Trophoblast cell (in vitro differentiated cells and primary cell): ENCODE data around the gene GDPD5.

ENCODE experiments used
- DNase-seq, 2 donors: peaks; one replicate each; pipeline ENCODE4 v3.0.0-alpha.2; 2016
- H2AFZ ChIP-seq: 2 replicates; pipeline ENCODE4 v1.6.1; 2013; ENCODE audit warnings: low read length, moderate library complexity, mild to moderate bottlenecking; ENCODE audit not compliant: insufficient read depth, poor library complexity
- H2AK5ac ChIP-seq: 2 replicates; pipeline ENCODE4 v1.6.1; 2013; ENCODE audit warnings: mild to moderate bottlenecking, low read length
- H2BK120ac ChIP-seq: 2 replicates; pipeline ENCODE4 v1.6.1; 2013; ENCODE audit warnings: low read length, mild to moderate bottlenecking, moderate library complexity; ENCODE audit not compliant: insufficient read depth, poor library complexity
- H2BK12ac ChIP-seq: 2 replicates; pipeline ENCODE4 v1.6.1; 2013; ENCODE audit warnings: mild to moderate bottlenecking, low read length, moderate library complexity
- H2BK5ac ChIP-seq: 2 replicates; pipeline ENCODE4 v1.6.1; 2013; ENCODE audit warnings: low read length, low read depth, moderate library complexity, mild to moderate bottlenecking; ENCODE audit not compliant: poor library complexity
- H3K14ac ChIP-seq: 2 replicates; pipeline ENCODE4 v1.6.1; 2013; ENCODE audit warnings: mild to moderate bottlenecking, low read length
- H3K18ac ChIP-seq: 2 replicates; pipeline ENCODE4 v1.6.1; 2013; ENCODE audit warnings: mild to moderate bottlenecking, low read length
- H3K23ac ChIP-seq: 2 replicates; pipeline ENCODE4 v1.6.1; 2013; ENCODE audit warnings: low read length
- H3K27ac ChIP-seq: 2 replicates; pipeline ENCODE4 v1.5.1; 2013; ENCODE audit warnings: low read depth, mild to moderate bottlenecking, inconsistent platforms, low read length, moderate library complexity
- H3K27me3 ChIP-seq: 2 replicates; pipeline ENCODE4 v1.6.1; 2013; ENCODE audit warnings: inconsistent platforms, mild to moderate bottlenecking, low read length, moderate library complexity; ENCODE audit not compliant: insufficient read depth
- H3K36me3 ChIP-seq, 2 experiments: 1 replicate in 1 of 2; 2 replicates in 1 of 2; pipeline ENCODE4 v1.6.1; 2013; ENCODE audit warnings: low read length in 2 of 2, mild to moderate bottlenecking in 2 of 2, moderate library complexity in 1 of 2; ENCODE audit not compliant: insufficient read depth in 2 of 2, control insufficient read depth in 1 of 2
- H3K4ac ChIP-seq: 2 replicates; pipeline ENCODE4 v1.6.1; 2013; ENCODE audit warnings: low read depth, mild to moderate bottlenecking, low read length, moderate library complexity
- H3K4me1 ChIP-seq, 2 experiments: 1 replicate in 1 of 2; 2 replicates in 1 of 2; pipeline ENCODE4 v1.6.1; 2013; ENCODE audit warnings: low read length in 2 of 2, mild to moderate bottlenecking in 2 of 2, moderate library complexity in 1 of 2; ENCODE audit not compliant: insufficient read depth in 2 of 2, control insufficient read depth in 1 of 2
- H3K4me2 ChIP-seq: 2 replicates; pipeline ENCODE4 v1.6.1; 2013; ENCODE audit warnings: inconsistent platforms, mild to moderate bottlenecking, low read length, moderate library complexity
- H3K4me3 ChIP-seq: 2 replicates; pipeline ENCODE4 v1.5.1; 2013; ENCODE audit warnings: mild to moderate bottlenecking, low read depth, low read length, inconsistent platforms
- H3K79me1 ChIP-seq: one replicate; pipeline ENCODE4 v1.6.1; 2013; ENCODE audit warnings: low read length
- H3K79me2 ChIP-seq: 2 replicates; pipeline ENCODE4 v1.6.1; 2013; ENCODE audit warnings: low read length, mild to moderate bottlenecking; ENCODE audit not compliant: control insufficient read depth, insufficient read depth, poor library complexity
- H3K9ac ChIP-seq: 2 replicates; pipeline ENCODE4 v1.6.1; 2013; ENCODE audit warnings: mild to moderate bottlenecking, low read length
- H3K9me3 ChIP-seq: 2 replicates; pipeline ENCODE4 v1.6.1; 2013; ENCODE audit warnings: low read depth, mild to moderate bottlenecking, control low read depth, inconsistent platforms, low read length; ENCODE audit not compliant: insufficient read depth
- H4K12ac ChIP-seq: 2 replicates; pipeline ENCODE4 v1.6.1; 2013; ENCODE audit warnings: low read depth, mild to moderate bottlenecking, low read length, moderate library complexity
- H4K8ac ChIP-seq: 2 replicates; pipeline ENCODE4 v1.6.1; 2013; ENCODE audit warnings: low read depth, mild to moderate bottlenecking, low read length, moderate library complexity
- H4K91ac ChIP-seq: one replicate; pipeline ENCODE4 v1.6.1; 2013; ENCODE audit warnings: low read depth, mild to moderate bottlenecking, low read length, moderate library complexity
- WGBS: extraction: QIAGEN DNeasy Blood & Tissue Kit; methylation state at CpG from one replicate; pipeline ENCODE4 v1.1.7; 2013; ENCODE audit warnings: missing lambda C conversion rate; ENCODE audit not compliant: insufficient read length, insufficient coverage; ENCODE audit errors: extremely low coverage; 5-methylcytosine and 5-hydroxymethylcytosine counted together

Gene GDPD5

DNA sequence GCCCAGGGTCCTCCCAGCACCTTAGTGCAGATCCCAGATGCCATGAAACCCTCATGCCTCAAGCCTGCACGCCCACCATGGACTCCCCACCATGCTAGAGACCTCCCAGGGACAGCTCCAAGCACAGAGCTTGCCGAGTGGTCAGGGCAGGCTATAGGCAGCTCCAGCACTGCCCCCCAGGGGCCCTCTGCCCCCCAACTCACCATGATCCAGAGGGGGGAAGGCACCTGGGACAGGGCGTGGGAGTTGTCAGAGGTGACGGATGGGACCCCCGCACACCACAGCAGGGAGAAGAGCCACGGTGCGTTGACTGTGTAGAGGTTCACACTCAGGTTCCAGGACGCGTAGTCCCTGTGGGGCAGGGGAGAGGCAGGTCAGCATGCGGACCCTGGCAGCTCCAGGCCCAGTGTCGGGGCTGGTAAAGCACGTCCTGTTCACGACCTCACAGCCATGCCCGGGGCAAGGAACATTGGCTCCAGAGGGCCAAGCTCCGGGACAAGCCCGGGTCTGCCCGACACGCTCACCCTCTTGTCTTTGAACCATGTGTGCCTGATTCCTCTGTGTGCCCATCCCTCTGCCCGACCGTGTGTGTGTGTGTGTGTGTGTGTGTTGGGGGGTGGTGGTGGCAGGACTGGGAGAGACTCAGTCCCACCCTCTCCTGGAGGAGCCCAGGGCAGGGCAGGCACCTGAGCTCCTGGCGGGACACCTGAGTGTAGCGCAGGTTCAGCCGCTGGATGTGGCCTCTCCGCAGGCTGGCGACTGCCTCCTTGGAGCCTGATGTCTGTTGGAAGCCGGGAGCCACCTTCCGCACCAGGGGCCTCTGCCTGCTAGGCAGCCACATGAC is 84.6 kb downstream of the GDPD5 start:
- no peak overlapping the region for H3K4ac ChIP-seq
- H3K79me1 ChIP-seq = no peaks in the 10 kb centered on the region
- no peak overlapping the region for H3K27ac ChIP-seq
- H2BK12ac ChIP-seq = no peak overlapping the region
- H3K23ac ChIP-seq = no peak overlapping the region
- no peaks in the 10 kb centered on the region for H3K4me1 ChIP-seq
- no peak overlapping the region for H3K18ac ChIP-seq
- no peak overlapping the region for H4K12ac ChIP-seq
- H3K4me2 ChIP-seq = no peak overlapping the region
- H3K4me3 ChIP-seq = no peak overlapping the region
- no peak overlapping the region for H3K14ac ChIP-seq
- H4K91ac ChIP-seq = no peak overlapping the region
- H3K79me2 ChIP-seq = no peaks in the 10 kb centered on the region
- H2BK120ac ChIP-seq = no peak overlapping the region
- no peak overlapping the region for H2AFZ ChIP-seq
- H2AK5ac ChIP-seq = no peak overlapping the region
- H3K9ac ChIP-seq = no peak overlapping the region
- no peaks in the 10 kb centered on the region for H3K27me3 ChIP-seq
- H2BK5ac ChIP-seq = no peak overlapping the region
- no peak for DNase-seq
- H3K36me3 ChIP-seq = no peaks in the 10 kb centered on the region
- no peak overlapping the region for H4K8ac ChIP-seq
- WGBS = no CpG with 5 or more reads among the region's 27 CpGs
- peaks cover 2% of the 10 kb centered on the region for H3K9me3 ChIP-seq

DNA sequence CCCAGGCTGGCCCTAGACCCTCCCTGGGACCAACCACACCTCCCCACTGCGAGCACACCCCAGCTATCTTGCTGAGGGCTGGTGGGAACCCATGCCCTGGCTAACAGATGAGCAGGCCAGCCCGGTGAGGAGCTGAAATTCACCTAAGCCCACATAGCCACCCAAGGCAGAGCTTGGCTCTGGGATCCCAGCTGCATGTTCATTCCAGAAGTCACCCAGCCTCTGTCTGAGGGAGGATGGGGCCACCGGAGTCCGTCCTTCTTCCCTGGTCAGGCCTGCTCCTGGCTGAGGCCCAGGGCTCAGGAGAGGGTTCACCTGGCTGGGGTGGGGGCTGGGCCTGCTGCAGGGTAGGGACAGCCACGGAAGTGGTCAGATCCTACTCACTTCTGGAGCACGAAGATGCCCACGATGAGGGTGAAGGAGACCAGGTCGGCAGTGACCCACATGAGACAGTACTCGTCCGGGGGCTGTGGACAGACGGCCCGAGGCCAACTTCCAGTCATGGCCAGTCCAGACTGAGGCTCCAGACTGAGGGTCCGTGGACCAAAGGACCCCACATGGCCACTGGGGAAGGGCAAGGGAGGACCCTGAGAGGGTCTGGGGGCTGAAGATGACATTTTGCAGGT is 86.1 kb downstream of the GDPD5 start:
- Histone ChIP-seq H3K4me2 (no peak overlapping the region), H3K4me1 (no peaks in the 10 kb centered on the region), H3K27ac (no peak overlapping the region), H4K91ac (no peak overlapping the region), H2BK5ac (no peak overlapping the region), H3K9ac (no peak overlapping the region), H3K79me1 (no peaks in the 10 kb centered on the region), H2BK12ac (no peak overlapping the region), H4K8ac (no peak overlapping the region), H3K4me3 (no peak overlapping the region), H2BK120ac (no peak overlapping the region), H3K36me3 (no peaks in the 10 kb centered on the region), H2AK5ac (no peak overlapping the region), H3K18ac (no peak overlapping the region), H3K23ac (no peak overlapping the region), H3K27me3 (no peaks in the 10 kb centered on the region), H3K4ac (no peak overlapping the region), H4K12ac (no peak overlapping the region), H3K79me2 (no peaks in the 10 kb centered on the region), H3K9me3 (peaks cover 2% of the 10 kb centered on the region), H3K14ac (no peak overlapping the region), H2AFZ (no peak overlapping the region)
- no CpG with 5 or more reads among the region's 13 CpGs for WGBS
- DNase-seq = no peak

DNA sequence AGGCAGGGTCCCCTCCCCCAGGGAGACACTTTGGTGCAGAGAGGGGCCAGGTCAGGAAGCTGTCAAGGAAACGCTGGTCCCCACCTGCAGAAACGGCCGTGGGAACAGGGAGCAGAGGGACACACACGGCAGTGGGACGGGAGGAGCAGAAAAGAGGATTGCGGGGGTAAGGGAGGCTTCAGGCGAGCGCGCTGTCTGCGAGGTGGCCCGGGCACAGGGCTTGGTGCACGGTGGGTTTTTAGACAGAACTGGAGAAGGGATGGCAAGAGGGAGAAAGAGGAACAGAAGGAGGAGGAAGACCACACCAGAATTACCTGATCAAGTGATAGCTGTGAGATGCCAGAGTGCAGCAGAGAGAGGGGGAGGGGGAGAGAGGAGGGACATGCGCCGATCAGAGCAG is 86.7 kb downstream of the GDPD5 start:
- H2AK5ac ChIP-seq = no peak overlapping the region
- H3K18ac ChIP-seq = no peak overlapping the region
- no peak overlapping the region for H3K4me2 ChIP-seq
- no peak overlapping the region for H4K8ac ChIP-seq
- no peak overlapping the region for H3K14ac ChIP-seq
- no peak overlapping the region for H3K23ac ChIP-seq
- no peak for DNase-seq
- H3K4me3 ChIP-seq = no peak overlapping the region
- no peak overlapping the region for H4K12ac ChIP-seq
- no peak overlapping the region for H3K9ac ChIP-seq
- no peak overlapping the region for H2BK5ac ChIP-seq
- no peak overlapping the region for H2BK120ac ChIP-seq
- peaks cover 2% of the 10 kb centered on the region for H3K9me3 ChIP-seq
- H4K91ac ChIP-seq = no peak overlapping the region
- no peak overlapping the region for H3K27ac ChIP-seq
- H3K36me3 ChIP-seq = no peaks in the 10 kb centered on the region
- H3K79me1 ChIP-seq = no peaks in the 10 kb centered on the region
- no peaks in the 10 kb centered on the region for H3K79me2 ChIP-seq
- H3K27me3 ChIP-seq = no peaks in the 10 kb centered on the region
- H2AFZ ChIP-seq = no peak overlapping the region
- no peak overlapping the region for H3K4ac ChIP-seq
- no CpG with 5 or more reads among the region's 14 CpGs for WGBS
- no peak overlapping the region for H2BK12ac ChIP-seq
- no peaks in the 10 kb centered on the region for H3K4me1 ChIP-seq

DNA sequence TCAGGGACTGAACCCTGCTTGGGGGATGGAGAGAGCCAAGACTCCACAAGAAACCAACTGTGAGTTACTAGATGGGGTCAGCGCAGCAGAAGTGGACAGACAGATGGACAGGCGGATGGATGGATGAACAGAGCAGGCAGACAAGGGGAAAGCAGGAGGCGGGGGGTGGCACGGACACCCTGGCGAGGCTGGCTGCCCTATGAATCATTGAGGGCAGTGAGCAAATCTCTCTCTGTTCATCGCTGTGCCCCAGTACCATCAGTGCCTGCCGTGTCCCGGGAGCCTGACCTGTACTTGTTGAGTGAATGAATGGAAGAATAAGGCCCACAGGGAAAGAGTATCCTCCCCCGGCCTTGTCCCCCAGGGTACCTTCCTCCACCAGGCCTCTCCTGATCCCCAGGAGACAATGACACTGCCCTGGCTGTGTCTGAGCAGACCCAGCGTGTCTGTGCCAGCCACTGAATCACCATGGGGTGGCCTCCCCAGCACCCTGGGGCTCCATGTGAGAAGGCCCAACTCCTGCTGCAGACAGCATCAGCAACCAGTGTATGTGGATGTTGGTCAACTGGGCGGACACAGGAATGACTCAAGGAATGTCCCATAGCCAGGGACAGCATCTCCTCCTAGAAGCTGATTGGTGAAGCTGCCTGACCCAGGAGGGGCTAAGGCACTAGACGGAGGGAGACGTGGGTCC is 87.6 kb downstream of the GDPD5 start:
- no peaks in the 10 kb centered on the region for H3K79me1 ChIP-seq

More for the DNA sequence above, 87.6 kb downstream of the GDPD5 start:
- Histone ChIP-seq H3K27ac (no peak overlapping the region), H3K9me3 (peaks cover 2% of the 10 kb centered on the region), H4K91ac (no peak overlapping the region), H3K4me3 (peak overlapping the region; percentile 15), H4K8ac (no peak overlapping the region), H3K4ac (no peak overlapping the region), H2AFZ (no peak overlapping the region), H3K23ac (no peak overlapping the region), H2BK5ac (no peak overlapping the region), H3K27me3 (peaks cover 5% of the 10 kb centered on the region), H2BK12ac (no peak overlapping the region), H3K36me3 (no peaks in the 10 kb centered on the region), H2AK5ac (no peak overlapping the region), H3K9ac (no peak overlapping the region), H3K4me2 (no peak overlapping the region), H3K14ac (no peak overlapping the region), H3K79me2 (no peaks in the 10 kb centered on the region), H4K12ac (no peak overlapping the region), H3K18ac (no peak overlapping the region), H3K4me1 (no peaks in the 10 kb centered on the region), H2BK120ac (no peak overlapping the region)
- DNase-seq = no peak
- no CpG with 5 or more reads among the region's 13 CpGs for WGBS
